ENCODE data around the gene ZFP64.

DNA sequence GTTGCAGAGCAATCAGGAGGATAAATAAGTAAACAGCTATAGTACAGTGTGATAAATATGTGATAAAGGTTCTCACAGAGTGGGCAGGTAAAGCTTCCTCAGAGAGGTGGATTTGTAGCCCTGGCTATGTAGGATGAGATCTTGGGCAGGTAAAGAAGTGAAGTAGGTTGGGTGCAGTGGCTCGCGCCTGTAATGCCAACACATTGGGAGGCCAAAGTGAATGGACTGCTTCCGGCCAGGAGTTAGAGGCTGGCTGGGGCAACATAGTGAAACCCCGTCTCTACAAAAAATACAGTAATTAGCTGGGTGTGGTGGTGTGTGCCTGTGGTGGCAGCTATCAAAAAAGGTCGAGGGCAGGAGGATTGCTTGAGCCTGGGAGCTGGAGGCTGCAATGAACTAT is 72.9 kb downstream of the ZFP64 start:
- TF ChIP-seq, protein P1, sequence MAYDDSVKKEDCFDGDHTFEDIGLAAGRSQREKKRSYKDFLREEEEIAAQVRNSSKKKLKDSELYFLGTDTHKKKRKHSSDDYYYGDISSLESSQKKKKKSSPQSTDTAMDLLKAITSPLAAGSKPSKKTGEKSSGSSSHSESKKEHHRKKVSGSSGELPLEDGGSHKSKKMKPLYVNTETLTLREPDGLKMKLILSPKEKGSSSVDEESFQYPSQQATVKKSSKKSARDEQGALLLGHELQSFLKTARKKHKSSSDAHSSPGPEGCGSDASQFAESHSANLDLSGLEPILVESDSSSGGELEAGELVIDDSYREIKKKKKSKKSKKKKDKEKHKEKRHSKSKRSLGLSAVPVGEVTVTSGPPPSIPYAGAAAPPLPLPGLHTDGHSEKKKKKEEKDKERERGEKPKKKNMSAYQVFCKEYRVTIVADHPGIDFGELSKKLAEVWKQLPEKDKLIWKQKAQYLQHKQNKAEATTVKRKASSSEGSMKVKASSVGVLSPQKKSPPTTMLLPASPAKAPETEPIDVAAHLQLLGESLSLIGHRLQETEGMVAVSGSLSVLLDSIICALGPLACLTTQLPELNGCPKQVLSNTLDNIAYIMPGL (CRISPR knock-in tag; IDR thresholded peaks at IDR 0.05; ENCODE audit: borderline replicate concordance), result no peak
- no peak for TF ChIP-seq POLR2AphosphoS2 (conservative IDR thresholded peaks at IDR 0.05; ENCODE audit: low read length)
- TF ChIP-seq, protein P2, sequence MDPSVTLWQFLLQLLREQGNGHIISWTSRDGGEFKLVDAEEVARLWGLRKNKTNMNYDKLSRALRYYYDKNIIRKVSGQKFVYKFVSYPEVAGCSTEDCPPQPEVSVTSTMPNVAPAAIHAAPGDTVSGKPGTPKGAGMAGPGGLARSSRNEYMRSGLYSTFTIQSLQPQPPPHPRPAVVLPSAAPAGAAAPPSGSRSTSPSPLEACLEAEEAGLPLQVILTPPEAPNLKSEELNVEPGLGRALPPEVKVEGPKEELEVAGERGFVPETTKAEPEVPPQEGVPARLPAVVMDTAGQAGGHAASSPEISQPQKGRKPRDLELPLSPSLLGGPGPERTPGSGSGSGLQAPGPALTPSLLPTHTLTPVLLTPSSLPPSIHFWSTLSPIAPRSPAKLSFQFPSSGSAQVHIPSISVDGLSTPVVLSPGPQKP (IDR thresholded peaks at IDR 0.05; ENCODE audit: low read depth, low read length), result no peak

All from A549 (cell line).